GM12891 (cell line): Measurements from ENCODE around the gene MLIP.
A peak's percentile ranks its signal among the peaks of the same experiment; 100 is the strongest.

Source experiments
- DNase-seq: peaks from one replicate; pipeline ENCODE4 v3.0.0; 2011; ENCODE audit warnings: low spot score; ENCODE audit not compliant: insufficient read length
- FAIRE-seq: peaks from 2 replicates; lab custom pipeline; 2011; peaks lifted over from hg19 to GRCh38; lab: Jason Lieb, UNC
- PAX5 ChIP-seq: IDR thresholded peaks from 2 replicates; pipeline ENCODE4 v1.6.1; 2011; ENCODE audit warnings: low read length, moderate library complexity, mild to moderate bottlenecking; ENCODE audit not compliant: insufficient read depth, severe bottlenecking
- POLR2A ChIP-seq: IDR thresholded peaks from 2 replicates; pipeline ENCODE4 v1.6.1; 2011; ENCODE audit warnings: low read depth, low read length, control low read depth
- POLR2AphosphoS5 ChIP-seq: IDR thresholded peaks from 2 replicates; pipeline ENCODE4 v1.6.1; 2011; ENCODE audit warnings: low read depth, low read length, control low read depth
- POU2F2 ChIP-seq: IDR thresholded peaks from 2 replicates; pipeline ENCODE4 v1.6.1; 2011; ENCODE audit warnings: low read depth, mild to moderate bottlenecking, control low read depth, low read length, moderate library complexity
- SPI1 ChIP-seq: IDR thresholded peaks from 2 replicates; pipeline ENCODE4 v1.6.1; 2011; ENCODE audit warnings: low read depth, low read length, control low read depth
- TAF1 ChIP-seq: IDR thresholded peaks from 2 replicates; pipeline ENCODE4 v1.6.1; 2011; ENCODE audit warnings: low read depth, low read length, control low read depth

MLIP gene

GRCh38 chr6:54288474-54288873 is 177.2 kb downstream of the MLIP start:
- DNase-seq (no peak), FAIRE-seq (no peak)
- TF ChIP-seq POLR2A (no peak), POLR2AphosphoS5 (no peak), POU2F2 (no peak), PAX5 (no peak), TAF1 (no peak), SPI1 (no peak)

- DNase-seq (no peak), FAIRE-seq (no peak)
- TF ChIP-seq PAX5, result no peak
- no peak for TF ChIP-seq POU2F2
- TF ChIP-seq POLR2AphosphoS5, result no peak
- no peak for TF ChIP-seq POLR2A
- TF ChIP-seq TAF1, result no peak
- no peak for TF ChIP-seq SPI1
Observed at GRCh38 chr6:54289426-54289825, 178.2 kb downstream of the MLIP start.

GRCh38 chr6:54291146-54291545 is 179.9 kb downstream of the MLIP start:
- FAIRE-seq (no peak), DNase-seq (no peak)
- TF ChIP-seq SPI1, result peak; percentile 45; the same call in 1 of the 2 replicates
- no peak for TF ChIP-seq POU2F2
- no peak for TF ChIP-seq POLR2A

GRCh38 chr6:54291738-54292137 is 180.5 kb downstream of the MLIP start:
- DNase-seq (no peak), FAIRE-seq (no peak)

GRCh38 chr6:54294965-54295532 is 183.8 kb downstream of the MLIP start:
- DNase-seq, result no peak
- no peak for TF ChIP-seq POU2F2
- no peak for TF ChIP-seq PAX5
- no peak for TF ChIP-seq POLR2AphosphoS5
- no peak for TF ChIP-seq SPI1
- no peak for TF ChIP-seq TAF1
- TF ChIP-seq POLR2A, result no peak
- no peak for FAIRE-seq

More at GRCh38 chr6:54291738-54292137, 180.5 kb downstream of the MLIP start:
- no peak for TF ChIP-seq POLR2A
- no peak for TF ChIP-seq SPI1
- TF ChIP-seq TAF1, result no peak
- no peak for TF ChIP-seq POLR2AphosphoS5

- no peak for DNase-seq
- FAIRE-seq, result no peak
- TF ChIP-seq POLR2A (no peak), PAX5 (no peak), SPI1 (no peak)
Observed at GRCh38 chr6:54299542-54300269, 188.5 kb downstream of the MLIP start.

- TF ChIP-seq PAX5 (no peak), SPI1 (no peak), POLR2AphosphoS5 (no peak), POLR2A (no peak), TAF1 (no peak), POU2F2 (no peak)
- no peak for FAIRE-seq
- DNase-seq, result no peak
Observed at GRCh38 chr6:54301770-54302169, 190.5 kb downstream of the MLIP start.

GRCh38 chr6:54307439-54307910 is 196.2 kb downstream of the MLIP start:
- DNase-seq (no peak), FAIRE-seq (no peak)
- no peak for TF ChIP-seq POLR2A
- no peak for TF ChIP-seq POLR2AphosphoS5
- TF ChIP-seq PAX5, result no peak
- no peak for TF ChIP-seq TAF1
- TF ChIP-seq SPI1, result no peak
- no peak for TF ChIP-seq POU2F2

- FAIRE-seq (no peak), DNase-seq (no peak)
- TF ChIP-seq PAX5, result no peak
- TF ChIP-seq POLR2AphosphoS5, result no peak
- no peak for TF ChIP-seq POU2F2
Observed at GRCh38 chr6:54308289-54308985, 197.2 kb downstream of the MLIP start, which contains the start of gene TINAG. Gene TINAG, plus strand, starts transcription at chr6:54308441. Its CDS starts 110 bp downstream, at chr6:54308551.
